Effector memory CD4-positive, alpha-beta T cell (primary cell): ENCODE results near the gene ELN.

Experiments
- DNase-seq, 3 donors: peaks; one replicate each; pipeline ENCODE4 v3.0.0-alpha.2; 2020
- H3K27ac ChIP-seq: 2 replicates; pipeline ENCODE4 v1.7.0; 2013; ENCODE audit warnings: mild to moderate bottlenecking, low read length, moderate library complexity; ENCODE audit not compliant: insufficient read depth, poor library complexity, severe bottlenecking
- H3K27me3 ChIP-seq: replicated peaks from 2 replicates; pipeline ENCODE4 v1.7.0; 2013; ENCODE audit warnings: mild to moderate bottlenecking, low read length; ENCODE audit not compliant: insufficient read depth, control insufficient read depth, poor library complexity, severe bottlenecking
- H3K36me3 ChIP-seq: 2 replicates; pipeline ENCODE4 v1.7.0; 2013; ENCODE audit warnings: mild to moderate bottlenecking, low read length, moderate library complexity; ENCODE audit not compliant: control insufficient read depth, insufficient read depth
- H3K4me1 ChIP-seq: 2 replicates; pipeline ENCODE4 v1.7.0; 2013; ENCODE audit warnings: low read length, mild to moderate bottlenecking; ENCODE audit not compliant: control insufficient read depth, insufficient read depth, poor library complexity, severe bottlenecking
- H3K4me3 ChIP-seq: 2 replicates; pipeline ENCODE4 v1.7.0; 2013; ENCODE audit warnings: low read length, low read depth, mild to moderate bottlenecking; ENCODE audit not compliant: insufficient read depth, poor library complexity, severe bottlenecking
- H3K9me3 ChIP-seq: 2 replicates; pipeline ENCODE4 v1.7.0; 2013; ENCODE audit warnings: mild to moderate bottlenecking, low read length, moderate library complexity; ENCODE audit not compliant: control insufficient read depth

Gene ELN

GRCh38 chr7:73987298-73987697 lies 40.7 kb upstream of the ELN start:
- no peak for DNase-seq
- Histone ChIP-seq H3K27me3 (no peaks in the 10 kb centered on the region), H3K36me3 (no peaks in the 10 kb centered on the region), H3K27ac (no peak overlapping the region), H3K4me3 (no peak overlapping the region), H3K9me3 (no peaks in the 10 kb centered on the region), H3K4me1 (no peaks in the 10 kb centered on the region)

- DNase-seq = no peak
- H3K27ac ChIP-seq = no peak overlapping the region
These were observed 39.8 kb upstream of the ELN start for GRCh38 chr7:73988197-73988596.

GRCh38 chr7:73991522-73992100 lies 36.4 kb upstream of the ELN start:
- no peaks in the 10 kb centered on the region for H3K9me3 ChIP-seq
- H3K27ac ChIP-seq = no peak overlapping the region
- no peaks in the 10 kb centered on the region for H3K4me1 ChIP-seq
- no peaks in the 10 kb centered on the region for H3K27me3 ChIP-seq
- no peaks in the 10 kb centered on the region for H3K36me3 ChIP-seq
- H3K4me3 ChIP-seq = no peak overlapping the region
- DNase-seq = no peak

More at GRCh38 chr7:73988197-73988596, 39.8 kb upstream of the ELN start:
- Histone ChIP-seq H3K4me3 (no peak overlapping the region), H3K36me3 (no peaks in the 10 kb centered on the region), H3K4me1 (no peaks in the 10 kb centered on the region), H3K9me3 (no peaks in the 10 kb centered on the region), H3K27me3 (no peaks in the 10 kb centered on the region)

DNA sequence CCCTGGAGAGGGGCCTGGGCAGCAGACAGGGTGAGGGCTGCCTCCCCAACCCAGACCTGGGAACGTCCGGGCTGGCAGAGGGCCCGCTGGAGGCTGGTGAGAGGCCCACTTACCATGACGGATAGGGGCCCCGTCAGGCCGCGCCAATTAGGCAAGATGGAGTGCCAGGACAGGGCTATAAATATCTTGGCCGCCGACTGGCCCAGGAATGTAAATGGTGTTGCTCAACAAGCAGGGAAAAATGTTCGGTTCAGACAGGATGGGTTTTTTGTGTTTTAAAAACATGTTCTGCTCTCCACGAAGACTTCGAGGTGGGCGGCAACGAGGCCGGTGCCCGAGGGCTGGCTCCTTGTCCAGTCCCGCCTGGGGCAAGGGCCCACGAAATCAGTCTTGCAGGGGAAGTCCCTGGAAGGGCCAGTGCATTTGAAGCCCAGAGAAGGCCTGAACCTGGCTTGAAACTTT lies 35.8 kb upstream of the ELN start:
- no peaks in the 10 kb centered on the region for H3K9me3 ChIP-seq
- H3K4me1 ChIP-seq = no peaks in the 10 kb centered on the region
- DNase-seq = no peak
- H3K27ac ChIP-seq = no peak overlapping the region
- H3K27me3 ChIP-seq = no peaks in the 10 kb centered on the region
- H3K36me3 ChIP-seq = no peaks in the 10 kb centered on the region
- H3K4me3 ChIP-seq = no peak overlapping the region

DNA sequence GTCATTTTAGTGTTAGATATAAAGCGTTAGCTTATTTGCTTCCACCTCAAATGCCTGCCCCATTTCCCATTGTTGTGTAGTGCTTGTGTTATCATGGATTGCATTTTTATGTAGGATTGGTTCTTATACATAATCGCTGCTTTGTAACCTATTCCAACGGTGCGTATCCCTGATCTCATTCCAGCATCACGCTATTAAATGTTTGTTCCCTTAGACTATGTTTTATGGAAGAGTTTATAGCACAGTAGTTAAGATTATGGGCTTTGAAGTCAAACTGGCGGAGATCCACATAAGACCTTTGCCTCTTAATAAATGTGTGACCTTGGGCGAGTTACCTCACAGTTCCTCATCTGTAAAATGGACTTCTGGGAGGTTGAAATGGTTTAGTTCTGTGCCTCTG lies 34.0 kb upstream of the ELN start:
- DNase-seq = no peak
- H3K27me3 ChIP-seq = no peaks in the 10 kb centered on the region
- no peak overlapping the region for H3K27ac ChIP-seq
- H3K4me3 ChIP-seq = no peak overlapping the region
- no peaks in the 10 kb centered on the region for H3K4me1 ChIP-seq
- no peaks in the 10 kb centered on the region for H3K9me3 ChIP-seq
- no peaks in the 10 kb centered on the region for H3K36me3 ChIP-seq

- no peaks in the 10 kb centered on the region for H3K9me3 ChIP-seq
- no peaks in the 10 kb centered on the region for H3K4me1 ChIP-seq
- no peaks in the 10 kb centered on the region for H3K27me3 ChIP-seq
- DNase-seq = no peak
- H3K4me3 ChIP-seq = no peak overlapping the region
- H3K27ac ChIP-seq = no peak overlapping the region
- H3K36me3 ChIP-seq = no peaks in the 10 kb centered on the region
These were observed 33.2 kb upstream of the ELN start for GRCh38 chr7:73994761-73995160.

- no peaks in the 10 kb centered on the region for H3K27me3 ChIP-seq
- H3K36me3 ChIP-seq = no peaks in the 10 kb centered on the region
- H3K27ac ChIP-seq = no peak overlapping the region
- H3K9me3 ChIP-seq = no peaks in the 10 kb centered on the region
- no peaks in the 10 kb centered on the region for H3K4me1 ChIP-seq
- no peak overlapping the region for H3K4me3 ChIP-seq
- no peak for DNase-seq
These were observed 32.6 kb upstream of the ELN start for GRCh38 chr7:73995330-73995729.

DNA sequence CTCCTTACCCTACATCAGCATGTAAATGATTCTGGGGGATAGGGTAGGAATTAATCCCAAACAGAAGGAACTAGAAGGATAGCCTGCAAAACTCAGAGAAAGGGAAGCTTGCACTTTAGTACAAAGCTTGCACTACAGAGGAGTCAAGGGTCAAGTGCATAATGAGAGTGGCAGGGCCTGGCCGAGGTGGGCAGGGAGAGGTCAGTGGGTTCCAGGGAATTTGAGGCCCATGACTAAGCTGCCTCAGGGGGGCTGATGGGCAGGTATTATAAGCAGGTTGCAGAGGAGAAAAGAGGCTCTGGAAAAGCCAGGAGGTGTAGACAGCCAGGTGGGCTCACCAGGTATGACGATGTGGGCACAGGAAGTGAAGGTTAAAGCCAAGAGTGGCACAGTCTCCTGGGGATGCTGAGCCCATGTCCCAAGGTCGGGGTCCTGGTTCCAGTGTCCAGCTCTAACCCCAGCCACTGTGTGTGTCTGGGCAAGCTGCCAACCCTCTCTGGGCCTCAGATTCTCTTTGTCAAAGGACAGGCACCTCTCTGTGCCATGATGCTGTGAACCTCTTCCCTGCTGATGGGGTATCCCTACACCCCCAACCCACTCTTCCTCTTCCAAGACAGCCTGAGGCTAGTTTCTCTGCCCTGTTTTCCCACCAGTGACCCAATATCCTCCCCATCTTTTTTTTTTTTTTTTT lies 32.0 kb upstream of the ELN start:
- Histone ChIP-seq H3K4me3 (no peak overlapping the region), H3K27me3 (no peaks in the 10 kb centered on the region), H3K36me3 (no peaks in the 10 kb centered on the region), H3K27ac (no peak overlapping the region), H3K4me1 (no peaks in the 10 kb centered on the region), H3K9me3 (no peaks in the 10 kb centered on the region)
- DNase-seq = no peak

- Histone ChIP-seq H3K36me3 (no peaks in the 10 kb centered on the region), H3K9me3 (no peaks in the 10 kb centered on the region)
These were observed 30.9 kb upstream of the ELN start for GRCh38 chr7:73997056-73997455.

GRCh38 chr7:73999664-74000435 lies 28.1 kb upstream of the ELN start:
- Histone ChIP-seq H3K27ac (no peak overlapping the region), H3K9me3 (no peaks in the 10 kb centered on the region), H3K27me3 (no peaks in the 10 kb centered on the region), H3K4me1 (peaks cover 9% of the 10 kb centered on the region), H3K36me3 (no peaks in the 10 kb centered on the region), H3K4me3 (no peak overlapping the region)
- DNase-seq = no peak

More at GRCh38 chr7:73997056-73997455, 30.9 kb upstream of the ELN start:
- Histone ChIP-seq H3K4me3 (no peak overlapping the region), H3K27me3 (no peaks in the 10 kb centered on the region), H3K27ac (no peak overlapping the region), H3K4me1 (peaks cover 2% of the 10 kb centered on the region)
- no peak for DNase-seq
